ENCODE data around the gene TMEM9. TPM values are rescaled to one million over a fixed set of nuclear protein-coding genes. Genes with fewer than 3 reads are reported as not detected.

TMEM9 gene
- total and polyA plus RNA-seq, 2 of the 8 experiments (the other 6 are each of a cell fraction or from before 2014, with no cell fraction given) = 79.9 to 181 TPM

GRCh38 chr1:201142011-201142848, 12.0 kb downstream of the TMEM9 start (continued):
- TF ChIP-seq GABPA (IDR thresholded peaks at IDR 0.05; ENCODE audit: borderline replicate concordance, insufficient read depth, low read length) (no peak), SIN3A (conservative IDR thresholded peaks at IDR 0.05 in 1 of 2, IDR thresholded peaks at IDR 0.05 in 1 of 2; ENCODE audit: low read depth in 1 of 2, low read length in 2 of 2) (no peak), CTCF (IDR thresholded peaks at IDR 0.05; ENCODE audit: control extremely low read depth in 1 of 3, insufficient read depth in 1 of 3, low read depth in 1 of 3, low read length in 3 of 3) (no peak), SP2 (IDR thresholded peaks at IDR 0.05; ENCODE audit: low read length) (no peak), HDAC6 (IDR thresholded peaks at IDR 0.05; ENCODE audit: low read depth, low read length) (no peak), RXRA (IDR thresholded peaks at IDR 0.05; ENCODE audit: insufficient read depth, low read depth, low read length) (no peak), BRCA1 (IDR thresholded peaks at IDR 0.05; ENCODE audit: low read depth, low read length) (no peak), CBX5 (IDR thresholded peaks at IDR 0.05; ENCODE audit: low read depth, low read length) (no peak)
